IMR-90 (cell line): ENCODE data around the gene C7orf57. TPM values are rescaled to one million over a fixed set of nuclear protein-coding genes. Genes with fewer than 3 reads are reported as not detected.
"Not testable (repeated sequence)": the region's sequence is repeated elsewhere in the genome, so short reads cannot be mapped to it uniquely, and the experiment has no call there.

Experiments
- ATAC-seq: fragments of 200-7000 bp; cut with Tn5 transposase; 2 replicates; pipeline ENCODE4 v1.9.1; 2020; ENCODE audit warnings: low read depth, mild to moderate bottlenecking, moderate library complexity
- BruUV-seq: library from RNA; stranded (reverse); fragments of 400-500 nt; replicated peaks from 2 replicates; lab custom pipeline; 2021; lab: Mats Ljungman, UMichigan
- CTCF ChIA-PET: fragments of 300-600 bp; formaldehyde crosslinking; extraction: SDS; loops from one replicate; lab custom pipeline; 2021; ENCODE audit warnings: antibody characterized with exemption; lab: Yijun Ruan, JAX
- POLR2A ChIA-PET: fragments of 300-600 bp; sonication (Branson Sonifier 250); formaldehyde crosslinking; loops from one replicate; lab custom pipeline; 2022; ENCODE audit warnings: antibody characterized with exemption; ENCODE audit not compliant: unreplicated experiment; lab: Charles Lee
- DNase-seq: peaks from one replicate; pipeline ENCODE4 v3.0.0; 2013
- H2AFZ ChIP-seq: replicated peaks from 2 replicates; pipeline ENCODE3; 2013; ENCODE audit warnings: low read length, mild to moderate bottlenecking; ENCODE audit not compliant: poor library complexity
- H2AK5ac ChIP-seq: 2 replicates; pipeline ENCODE4 v1.6.1; 2013; ENCODE audit warnings: low read depth, low read length, inconsistent platforms
- H2AK9ac ChIP-seq: replicated peaks from 2 replicates; pipeline ENCODE3; 2013; ENCODE audit warnings: mild to moderate bottlenecking, low read depth, low read length, moderate library complexity; ENCODE audit not compliant: poor library complexity
- H2BK120ac ChIP-seq: 2 replicates; pipeline ENCODE4 v1.6.1; 2013; ENCODE audit warnings: low read depth, low read length, inconsistent platforms
- H2BK15ac ChIP-seq: 3 replicates; pipeline ENCODE4 v1.6.1; 2013; ENCODE audit warnings: low read depth, low read length, inconsistent platforms
- H2BK20ac ChIP-seq: 2 replicates; pipeline ENCODE4 v1.6.1; 2013; ENCODE audit warnings: low read depth, mild to moderate bottlenecking, inconsistent platforms, low read length, moderate library complexity
- H2BK5ac ChIP-seq: 2 replicates; pipeline ENCODE4 v1.6.1; 2013; ENCODE audit warnings: mild to moderate bottlenecking, low read depth, low read length, inconsistent platforms; ENCODE audit not compliant: poor library complexity, severe bottlenecking
- H3K14ac ChIP-seq: replicated peaks from 2 replicates; pipeline ENCODE4 v1.6.1; 2013; ENCODE audit warnings: low read depth, low read length, inconsistent platforms
- H3K18ac ChIP-seq: 2 replicates; pipeline ENCODE4 v1.6.1; 2013; ENCODE audit warnings: low read depth, low read length, control low read depth
- H3K23ac ChIP-seq: 2 replicates; pipeline ENCODE4 v1.6.1; 2013; ENCODE audit warnings: low read depth, low read length, inconsistent platforms
- H3K27ac ChIP-seq: 2 replicates; pipeline ENCODE4 v1.5.1; 2013; ENCODE audit warnings: mild to moderate bottlenecking, control low read depth, low read length; ENCODE audit not compliant: insufficient read depth
- H3K27me3 ChIP-seq: 2 replicates; pipeline ENCODE4 v1.6.1; 2013; ENCODE audit warnings: low read length; ENCODE audit not compliant: control insufficient read depth, insufficient read depth
- H3K36me3 ChIP-seq: 2 replicates; pipeline ENCODE4 v1.6.1; 2013; ENCODE audit warnings: low read length, mixed read lengths; ENCODE audit not compliant: control insufficient read depth, insufficient read depth
- H3K4ac ChIP-seq: 2 replicates; pipeline ENCODE4 v1.6.1; 2013; ENCODE audit warnings: low read depth, low read length, inconsistent platforms
- H3K4me1 ChIP-seq: 2 replicates; pipeline ENCODE4 v1.6.1; 2013; ENCODE audit warnings: low read length, mixed read lengths; ENCODE audit not compliant: control insufficient read depth, insufficient read depth
- H3K4me2 ChIP-seq: 2 replicates; pipeline ENCODE4 v1.6.1; 2013; ENCODE audit warnings: low read depth, mild to moderate bottlenecking, control low read depth, low read length, moderate library complexity
- H3K4me3 ChIP-seq: 2 replicates; pipeline ENCODE4 v1.5.1; 2013; ENCODE audit warnings: low read depth, mild to moderate bottlenecking, control low read depth, low read length, moderate library complexity; ENCODE audit not compliant: insufficient read depth
- H3K56ac ChIP-seq: 2 replicates; pipeline ENCODE4 v1.6.1; 2013; ENCODE audit warnings: low read length, inconsistent platforms; ENCODE audit not compliant: insufficient read depth; ENCODE audit errors: extremely low read depth
- H3K79me1 ChIP-seq, 2 experiments: 2 replicates each; pipeline ENCODE4 v1.6.1; 2013; ENCODE audit warnings: low read length in 2 of 2, inconsistent platforms in 1 of 2, low read depth in 1 of 2
- H3K9ac ChIP-seq: 2 replicates; pipeline ENCODE4 v1.6.1; 2013; ENCODE audit warnings: low read depth, low read length, control low read depth
- H3K9me1 ChIP-seq: 2 replicates; pipeline ENCODE4 v1.6.1; 2013; ENCODE audit warnings: low read length, inconsistent platforms; ENCODE audit not compliant: insufficient read depth
- H3K9me3 ChIP-seq: 2 replicates; pipeline ENCODE4 v1.6.1; 2013; ENCODE audit warnings: low read length; ENCODE audit not compliant: control insufficient read depth, insufficient read depth
- H4K20me1 ChIP-seq: 2 replicates; pipeline ENCODE4 v1.6.1; 2013; ENCODE audit warnings: low read length, inconsistent platforms; ENCODE audit not compliant: insufficient read depth
- H4K5ac ChIP-seq: 2 replicates; pipeline ENCODE4 v1.6.1; 2013; ENCODE audit warnings: mild to moderate bottlenecking, low read depth, low read length, control low read depth
- H4K8ac ChIP-seq, 2 experiments: 2 replicates each; pipeline ENCODE4 v1.6.1; 2013; ENCODE audit warnings: low read depth in 2 of 2, low read length in 2 of 2, control low read depth in 1 of 2, inconsistent platforms in 1 of 2
- H4K91ac ChIP-seq: 2 replicates; pipeline ENCODE4 v1.6.1; 2013; ENCODE audit warnings: low read depth, low read length, inconsistent platforms; ENCODE audit not compliant: insufficient read depth
- WGBS, 2 experiments: methylation state at CpG; one replicate each; pipeline versions ENCODE4 v1.1.5 to v1.1.7; 2013; ENCODE audit warnings: missing lambda C conversion rate in 2 of 2; ENCODE audit not compliant: insufficient read length in 1 of 2; ENCODE audit errors: extremely low coverage in 2 of 2; 5-methylcytosine and 5-hydroxymethylcytosine counted together
- dilution Hi-C: fragments of 300-500 bp; cut with HindIII; formaldehyde crosslinking; loops from one replicate; pipeline ENCODE4 v1.14.3; 2018; ENCODE audit warnings: low sequenced_read_pairs; ENCODE audit not compliant: unreplicated experiment
- in situ Hi-C: fragments of 300-500 bp; cut with MboI; formaldehyde crosslinking; loops from 3 replicates; pipeline ENCODE4 v1.14.3; 2019; ENCODE audit warnings: low sequenced_read_pairs, inconsistent platforms, mixed read lengths
- intact Hi-C: fragments of 100-400 bp; cut with micrococcal nuclease; formaldehyde crosslinking; loops from 2 replicates; pipeline ENCODE4 v1.10.0; 2022
- polyA plus RNA-seq, 3 experiments: library from polyadenylated mRNA; depleted of rRNA; stranded (reverse); fragments of >200 nt; gene quantifications; 2 replicates each; pipeline ENCODE4 v1.2.3, GENCODE V29; 2012; ENCODE audit warnings: low replicate concordance in 1 of 3
- total RNA-seq: library from RNA; depleted of rRNA; stranded (reverse); fragments of >200 nt; gene quantifications from 2 replicates; pipeline ENCODE4 v1.2.3, GENCODE V29; 2012

Gene C7orf57
- total and polyA plus RNA-seq, 2 of the 4 experiments (the other 2 are of a cell fraction) = not detected

- H2BK15ac ChIP-seq, H3K18ac ChIP-seq, H3K56ac ChIP-seq, H3K27me3 ChIP-seq, H2BK5ac ChIP-seq, H4K91ac ChIP-seq, POLR2A ChIA-PET, DNase-seq, ATAC-seq, H3K4ac ChIP-seq, H3K9ac ChIP-seq, H3K4me1 ChIP-seq, H4K20me1 ChIP-seq, H3K23ac ChIP-seq, BruUV-seq, H3K9me3 ChIP-seq, H2AK9ac ChIP-seq, H4K8ac ChIP-seq, H3K4me3 ChIP-seq, H3K14ac ChIP-seq, H2AK5ac ChIP-seq, H3K36me3 ChIP-seq, H3K79me1 ChIP-seq, H3K9me1 ChIP-seq, H2AFZ ChIP-seq, H2BK20ac ChIP-seq, H3K27ac ChIP-seq, H2BK120ac ChIP-seq, H3K4me2 ChIP-seq, H4K5ac ChIP-seq: not testable (repeated sequence)
- CTCF ChIA-PET = interaction anchor here (0.8 kb wide), 1 partner anchor 165 kb away, joined by 3 read pairs; no protein-coding TSS in a partner anchor
- WGBS, 2 experiments = no CpG with 5 or more reads among the region's 10 CpGs
- intact Hi-C loops = loop anchor here (5.0 kb wide), 1 partner anchor 97 kb away; the partner anchor contains the start of gene UPP1
- in situ Hi-C loops = loop anchor here (10.0 kb wide), 1 partner anchor 105 kb away; no protein-coding TSS in a partner anchor
- dilution Hi-C loops = loop anchor here (25.0 kb wide), 1 partner anchor 122 kb away; no protein-coding TSS in a partner anchor
These were observed 45.5 kb upstream of the C7orf57 start for GRCh38 chr7:47989607-47990400.
